HepG2 (cell line): ENCODE data around the gene CD300LF.

Experiments
- CBX1 ChIP-seq: IDR thresholded peaks from one replicate; pipeline ENCODE4 v1.6.1; 2016; ENCODE audit warnings: antibody characterized with exemption, low read depth
- CCDC6 ChIP-seq: sonication (generic); formaldehyde crosslinking; IDR thresholded peaks from 2 replicates; pipeline ENCODE4 v1.8.1; 2022; ENCODE audit warnings: mild to moderate bottlenecking, missing genetic modification reagents, moderate library complexity
- KAT2B ChIP-seq: fragments of 150-350 bp; IDR thresholded peaks from 2 replicates; pipeline ENCODE4 v1.6.1; 2014; ENCODE audit warnings: low read depth, low read length, borderline replicate concordance
- NCOA1 ChIP-seq: sonication (generic); formaldehyde crosslinking; IDR thresholded peaks from 2 replicates; pipeline ENCODE4 v1.9.0; 2021; ENCODE audit warnings: missing genetic modification reagents
- ZNF678 ChIP-seq: sonication (generic); formaldehyde crosslinking; IDR thresholded peaks from 2 replicates; pipeline ENCODE4 v1.4.0; 2020; ENCODE audit warnings: mild to moderate bottlenecking, missing genetic modification reagents
- TF ChIP-seq, protein P1 (sequence below): sonication (generic); formaldehyde crosslinking; IDR thresholded peaks from 2 replicates; pipeline ENCODE4 v1.5.0; 2020; ENCODE audit warnings: mild to moderate bottlenecking, missing genetic modification reagents, moderate library complexity
- TF ChIP-seq, protein P2 (sequence below): sonication (generic); formaldehyde crosslinking; conservative IDR thresholded peaks from 2 replicates; pipeline ENCODE4 v1.8.0; 2022; ENCODE audit warnings: missing genetic modification reagents

DNA sequence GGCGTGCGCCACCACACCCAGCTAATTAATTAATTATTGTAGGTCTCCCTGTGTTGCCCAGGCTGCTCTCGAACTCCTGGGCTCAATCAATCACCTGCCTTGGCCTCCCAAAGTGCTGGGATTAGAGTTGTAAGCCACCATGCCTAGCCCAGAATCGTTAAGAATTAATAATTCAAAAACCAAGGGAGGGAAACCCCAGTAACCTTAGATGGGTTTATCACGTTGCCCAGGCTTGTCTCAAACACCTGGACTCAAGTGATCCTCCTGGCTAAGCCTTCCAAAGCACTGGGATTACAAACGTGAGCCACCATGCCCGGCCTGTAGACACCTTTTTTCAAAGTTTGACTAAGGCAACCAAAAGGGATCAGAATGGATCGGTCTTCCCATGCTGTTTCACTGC is 21.6 kb downstream of the CD300LF start:
- no peak for TF ChIP-seq CBX1
- no peak for TF ChIP-seq NCOA1 (CRISPR knock-in tag)
- TF ChIP-seq, protein P1, sequence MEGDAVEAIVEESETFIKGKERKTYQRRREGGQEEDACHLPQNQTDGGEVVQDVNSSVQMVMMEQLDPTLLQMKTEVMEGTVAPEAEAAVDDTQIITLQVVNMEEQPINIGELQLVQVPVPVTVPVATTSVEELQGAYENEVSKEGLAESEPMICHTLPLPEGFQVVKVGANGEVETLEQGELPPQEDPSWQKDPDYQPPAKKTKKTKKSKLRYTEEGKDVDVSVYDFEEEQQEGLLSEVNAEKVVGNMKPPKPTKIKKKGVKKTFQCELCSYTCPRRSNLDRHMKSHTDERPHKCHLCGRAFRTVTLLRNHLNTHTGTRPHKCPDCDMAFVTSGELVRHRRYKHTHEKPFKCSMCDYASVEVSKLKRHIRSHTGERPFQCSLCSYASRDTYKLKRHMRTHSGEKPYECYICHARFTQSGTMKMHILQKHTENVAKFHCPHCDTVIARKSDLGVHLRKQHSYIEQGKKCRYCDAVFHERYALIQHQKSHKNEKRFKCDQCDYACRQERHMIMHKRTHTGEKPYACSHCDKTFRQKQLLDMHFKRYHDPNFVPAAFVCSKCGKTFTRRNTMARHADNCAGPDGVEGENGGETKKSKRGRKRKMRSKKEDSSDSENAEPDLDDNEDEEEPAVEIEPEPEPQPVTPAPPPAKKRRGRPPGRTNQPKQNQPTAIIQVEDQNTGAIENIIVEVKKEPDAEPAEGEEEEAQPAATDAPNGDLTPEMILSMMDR (CRISPR knock-in tag): no peak
- TF ChIP-seq, protein P2, sequence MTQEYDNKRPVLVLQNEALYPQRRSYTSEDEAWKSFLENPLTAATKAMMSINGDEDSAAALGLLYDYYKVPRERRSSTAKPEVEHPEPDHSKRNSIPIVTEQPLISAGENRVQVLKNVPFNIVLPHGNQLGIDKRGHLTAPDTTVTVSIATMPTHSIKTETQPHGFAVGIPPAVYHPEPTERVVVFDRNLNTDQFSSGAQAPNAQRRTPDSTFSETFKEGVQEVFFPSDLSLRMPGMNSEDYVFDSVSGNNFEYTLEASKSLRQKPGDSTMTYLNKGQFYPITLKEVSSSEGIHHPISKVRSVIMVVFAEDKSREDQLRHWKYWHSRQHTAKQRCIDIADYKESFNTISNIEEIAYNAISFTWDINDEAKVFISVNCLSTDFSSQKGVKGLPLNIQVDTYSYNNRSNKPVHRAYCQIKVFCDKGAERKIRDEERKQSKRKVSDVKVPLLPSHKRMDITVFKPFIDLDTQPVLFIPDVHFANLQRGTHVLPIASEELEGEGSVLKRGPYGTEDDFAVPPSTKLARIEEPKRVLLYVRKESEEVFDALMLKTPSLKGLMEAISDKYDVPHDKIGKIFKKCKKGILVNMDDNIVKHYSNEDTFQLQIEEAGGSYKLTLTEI: no peak
- no peak for TF ChIP-seq CCDC6 (CRISPR knock-in tag)
- no peak for TF ChIP-seq ZNF678
- no peak for TF ChIP-seq KAT2B
